CD4-positive, alpha-beta T cell (primary cell): ENCODE measurements around the gene BPIFB2. TPM values are rescaled to one million over a fixed set of nuclear protein-coding genes. Genes with fewer than 3 reads are reported as not detected.

ENCODE experiments used
- ATAC-seq: fragments of 200-7000 bp; cut with Tn5 transposase; one replicate; pipeline ENCODE4 v1.10.0; 2022; ENCODE audit warnings: mild to moderate bottlenecking; ENCODE audit not compliant: poor library complexity
- CTCF ChIA-PET: fragments of 350-600 bp; sonication (Branson Sonifier 250); formaldehyde crosslinking; loops from one replicate; lab custom pipeline; 2021; ENCODE audit warnings: antibody characterized with exemption, inconsistent platforms; lab: Charles Lee
- POLR2A ChIA-PET: fragments of 350-600 bp; sonication (Branson Sonifier 250); formaldehyde crosslinking; loops from one replicate; lab custom pipeline; 2021; ENCODE audit warnings: antibody characterized with exemption, inconsistent platforms; lab: Charles Lee
- DNase-seq, 14 experiments: peaks; one replicate each; pipeline ENCODE4 v3.0.0-alpha.2; 2013 to 2020; ENCODE audit warnings: mixed read lengths in 2 of 14
- H3K27ac ChIP-seq, 2 donors: one replicate each; pipeline versions ENCODE4 v1.5.1 to v1.7.0; 2013; ENCODE audit warnings: low read length in 2 of 2, low read depth in 1 of 2, mild to moderate bottlenecking in 1 of 2
- H3K27me3 ChIP-seq, 2 experiments: 1 replicate in 1 of 2; 2 replicates in 1 of 2; pipeline versions ENCODE4 v1.6.1 to v1.7.0; 2013; ENCODE audit warnings: low read length in 2 of 2, control low read depth in 1 of 2, mild to moderate bottlenecking in 1 of 2, moderate library complexity in 1 of 2; ENCODE audit not compliant: insufficient read depth in 2 of 2, control insufficient read depth in 1 of 2
- H3K36me3 ChIP-seq: one replicate; pipeline ENCODE4 v1.6.1; 2013; ENCODE audit warnings: low read length, control low read depth; ENCODE audit not compliant: insufficient read depth
- H3K4me1 ChIP-seq: one replicate; pipeline ENCODE4 v1.6.1; 2013; ENCODE audit warnings: low read length, control low read depth; ENCODE audit not compliant: insufficient read depth
- H3K4me3 ChIP-seq: one replicate; pipeline ENCODE4 v1.5.1; 2013; ENCODE audit warnings: mild to moderate bottlenecking, low read length, moderate library complexity
- H3K9me3 ChIP-seq, 2 experiments: 1 replicate in 1 of 2; 2 replicates in 1 of 2; pipeline versions ENCODE4 v1.6.1 to v1.7.0; 2013; ENCODE audit warnings: low read length in 2 of 2, mild to moderate bottlenecking in 2 of 2, control low read depth in 1 of 2, moderate library complexity in 1 of 2; ENCODE audit not compliant: control insufficient read depth in 1 of 2, insufficient read depth in 1 of 2
- H3K27ac Mint-ChIP-seq: one replicate; pipeline ENCODE4 v1.8.0; 2020; ENCODE audit warnings: mixed read lengths
- H3K27me3 Mint-ChIP-seq: one replicate; pipeline ENCODE4 v1.8.0; 2021; ENCODE audit warnings: mixed read lengths
- H3K36me3 Mint-ChIP-seq: one replicate; pipeline ENCODE4 v1.8.0; 2021; ENCODE audit warnings: low read depth, mixed read lengths
- H3K4me1 Mint-ChIP-seq: one replicate; pipeline ENCODE4 v1.8.0; 2021; ENCODE audit warnings: low read depth, mixed read lengths
- H3K4me3 Mint-ChIP-seq: one replicate; pipeline ENCODE4 v1.8.0; 2020; ENCODE audit warnings: mild to moderate bottlenecking, mixed read lengths
- H3K9me3 Mint-ChIP-seq: one replicate; pipeline ENCODE4 v1.8.0; 2020; ENCODE audit warnings: mixed read lengths
- CTCF ChIP-seq: fragments of 200-600 bp; IDR thresholded peaks from one replicate; pipeline ENCODE4 v1.8.0; 2022; ENCODE audit warnings: antibody characterized with exemption, mild to moderate bottlenecking
- intact Hi-C, 2 experiments: fragments of 100-400 bp; cut with DNase I in 1 of 2; cut with micrococcal nuclease in 1 of 2; formaldehyde crosslinking; loops; one replicate each; pipeline versions ENCODE4 v1.15.1 to v1.9.0; 2023 to 2025; cut with DNase I, micrococcal nuclease
- total RNA-seq, 174 experiments: library from RNA in 2 of 174; stranded (reverse) in 2 of 174; gene quantifications; one replicate each; pipeline ENCODE4 v1.2.3 and lab custom pipeline; 2021 to 2026

The BPIFB2 gene
- total RNA-seq, 2 experiments from 2014 or later, result not detected

- ATAC-seq (no peak), DNase-seq (no peak)
- Histone ChIP-seq H3K27ac (peak overlapping the region in 1 of 2 donors; percentile 58), H3K4me3 (no peak overlapping the region), H3K9me3 (peaks cover 16 to 32% of the 10 kb centered on the region in 2 experiments), H3K27me3 (no peaks in the 10 kb centered on the region), H3K36me3 (no peaks in the 10 kb centered on the region), H3K4me1 (peaks cover 81% of the 10 kb centered on the region)
- Mint-ChIP-seq H3K27ac (no peak overlapping the region), H3K4me1 (peaks cover 16% of the 10 kb centered on the region), H3K9me3 (peaks cover 3% of the 10 kb centered on the region), H3K27me3 (no peaks in the 10 kb centered on the region), H3K36me3 (peaks cover 5% of the 10 kb centered on the region), H3K4me3 (no peak overlapping the region)
- intact Hi-C loops, result no loop called here
- ChIA-PET CTCF (no interaction called here), POLR2A (interaction anchor here (1.5 to 2.8 kb wide), 2 partner anchors 9 to 10 kb away, joined by 3 to 6 read pairs; no protein-coding TSS in a partner anchor)
- no peak for TF ChIP-seq CTCF
These were observed 31.5 kb upstream of the BPIFB2 start for GRCh38 chr20:32975698-32976674.

- Histone ChIP-seq H3K36me3 (no peaks in the 10 kb centered on the region), H3K4me3 (no peak overlapping the region), H3K4me1 (peaks cover 73% of the 10 kb centered on the region), H3K27ac (peak overlapping the region in 1 of 2 donors; percentile 58), H3K9me3 (peaks cover 16 to 34% of the 10 kb centered on the region in 2 experiments), H3K27me3 (no peaks in the 10 kb centered on the region)
- Mint-ChIP-seq H3K4me3 (peak overlapping the region; percentile 45), H3K27me3 (no peaks in the 10 kb centered on the region), H3K4me1 (peaks cover 21% of the 10 kb centered on the region), H3K27ac (no peak overlapping the region), H3K36me3 (peaks cover 5% of the 10 kb centered on the region), H3K9me3 (peaks cover 3% of the 10 kb centered on the region)
- intact Hi-C loops, result no loop called here
- TF ChIP-seq CTCF, result no peak
- POLR2A ChIA-PET, result interaction anchor here (1.5 to 2.8 kb wide), 2 partner anchors 10 to 11 kb away, joined by 3 to 6 read pairs; no protein-coding TSS in a partner anchor
- CTCF ChIA-PET, result no interaction called here
- DNase-seq, result peak in 5 of 14 experiments; percentile 29 to 65 (median 46)
- no peak for ATAC-seq
These were observed 30.8 kb upstream of the BPIFB2 start for GRCh38 chr20:32976746-32977145.

GRCh38 chr20:32977281-32978008 lies 30.1 kb upstream of the BPIFB2 start:
- no peak overlapping the region for H3K4me3 Mint-ChIP-seq
- Histone ChIP-seq H3K4me1 (peaks cover 66% of the 10 kb centered on the region), H3K9me3 (peaks cover 16 to 34% of the 10 kb centered on the region in 2 experiments), H3K36me3 (no peaks in the 10 kb centered on the region), H3K27ac (no peak overlapping the region), H3K27me3 (no peaks in the 10 kb centered on the region), H3K4me3 (no peak overlapping the region)
- ChIA-PET CTCF (interaction anchor here (1.8 kb wide), 1 partner anchor 32 kb away, joined by 5 read pairs; no protein-coding TSS in a partner anchor), POLR2A (interaction anchor here (1.5 kb wide), 1 partner anchor 10 kb away, joined by 3 read pairs; no protein-coding TSS in a partner anchor)
- H3K9me3 Mint-ChIP-seq, result peaks cover 3% of the 10 kb centered on the region
- ATAC-seq, result no peak
- no peak for TF ChIP-seq CTCF
- peaks cover 27% of the 10 kb centered on the region for H3K4me1 Mint-ChIP-seq
- H3K36me3 Mint-ChIP-seq, result peaks cover 5% of the 10 kb centered on the region
- H3K27ac Mint-ChIP-seq, result no peak overlapping the region
- no peaks in the 10 kb centered on the region for H3K27me3 Mint-ChIP-seq
- DNase-seq, result peak in 1 of 14 experiments; percentile 29
- intact Hi-C loops, result no loop called here
